Measurements from ENCODE around the gene ITGB7. TPM values are rescaled to one million over a fixed set of nuclear protein-coding genes. Genes with fewer than 3 reads are reported as not detected.

The ITGB7 gene
- polyA plus RNA-seq, 1 of the 3 experiments (the other 2 are of a cell fraction): 0.25 TPM

- TF ChIP-seq, protein P1, sequence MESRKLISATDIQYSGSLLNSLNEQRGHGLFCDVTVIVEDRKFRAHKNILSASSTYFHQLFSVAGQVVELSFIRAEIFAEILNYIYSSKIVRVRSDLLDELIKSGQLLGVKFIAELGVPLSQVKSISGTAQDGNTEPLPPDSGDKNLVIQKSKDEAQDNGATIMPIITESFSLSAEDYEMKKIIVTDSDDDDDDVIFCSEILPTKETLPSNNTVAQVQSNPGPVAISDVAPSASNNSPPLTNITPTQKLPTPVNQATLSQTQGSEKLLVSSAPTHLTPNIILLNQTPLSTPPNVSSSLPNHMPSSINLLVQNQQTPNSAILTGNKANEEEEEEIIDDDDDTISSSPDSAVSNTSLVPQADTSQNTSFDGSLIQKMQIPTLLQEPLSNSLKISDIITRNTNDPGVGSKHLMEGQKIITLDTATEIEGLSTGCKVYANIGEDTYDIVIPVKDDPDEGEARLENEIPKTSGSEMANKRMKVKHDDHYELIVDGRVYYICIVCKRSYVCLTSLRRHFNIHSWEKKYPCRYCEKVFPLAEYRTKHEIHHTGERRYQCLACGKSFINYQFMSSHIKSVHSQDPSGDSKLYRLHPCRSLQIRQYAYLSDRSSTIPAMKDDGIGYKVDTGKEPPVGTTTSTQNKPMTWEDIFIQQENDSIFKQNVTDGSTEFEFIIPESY (IDR thresholded peaks at IDR 0.05; ENCODE audit: borderline replicate concordance, low read depth): no peak
- no peak for TF ChIP-seq POLR2AphosphoS5 (IDR thresholded peaks at IDR 0.05; ENCODE audit: low read depth, low read length)
- no peak for TF ChIP-seq SMC3 (IDR thresholded peaks at IDR 0.05; ENCODE audit: low read depth, low read length)
These were observed 48.9 kb upstream of the ITGB7 start (continued) for GRCh38 chr12:53255996-53256395.

DNA sequence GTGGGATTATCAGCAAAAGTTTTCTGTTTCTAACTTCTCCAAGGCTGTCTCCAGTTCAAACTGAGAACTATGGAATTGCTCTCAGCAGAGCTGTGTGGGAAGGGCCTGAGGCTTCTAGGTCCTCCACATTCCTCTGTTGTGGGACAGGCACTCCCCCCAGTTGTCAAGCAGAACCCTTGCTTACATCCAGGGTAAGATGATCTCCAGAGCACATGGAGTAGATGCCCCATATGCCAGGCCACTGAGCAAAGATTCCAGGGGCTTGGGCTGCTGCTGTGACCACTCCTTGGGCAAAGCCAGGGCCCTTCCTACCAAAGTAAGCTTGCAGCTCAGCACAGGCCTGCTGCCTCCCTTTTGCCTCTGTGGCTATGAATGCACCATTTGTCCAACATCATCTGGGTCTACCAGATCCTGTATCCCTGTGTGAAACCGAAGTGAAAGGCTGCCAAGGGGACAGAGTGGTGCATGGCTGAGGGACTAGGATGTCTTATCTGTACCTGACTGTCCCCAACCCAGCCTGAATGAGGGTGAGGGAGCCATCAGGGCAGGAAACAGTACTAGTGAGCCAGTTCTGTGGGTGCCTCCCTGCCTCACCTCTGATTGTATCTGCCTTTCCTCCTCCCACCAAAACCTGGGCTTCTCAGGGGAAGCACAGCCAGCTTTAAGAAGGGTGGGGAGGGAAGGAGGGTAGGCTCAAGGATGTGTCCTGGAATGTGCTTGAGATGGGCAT is 47.9 kb upstream of the ITGB7 start:
- Histone ChIP-seq H3F3A (replicated peaks; ENCODE audit: insufficient read depth) (no peaks in the 10 kb centered on the region), H3K27ac (ENCODE audit: low read depth in 2 of 2, low read length in 1 of 2) (no peak overlapping the region), H3K9ac (no peak overlapping the region), H2AFZ (ENCODE audit: low read depth) (no peak overlapping the region), H3K36me3 (replicated peaks in 1 of 2; ENCODE audit: control insufficient read depth in 1 of 2, insufficient read depth in 2 of 2, low read length in 1 of 2) (peaks cover 5 to 11% of the 10 kb centered on the region in 2 experiments), H3K9me2 (no peaks in the 10 kb centered on the region), H3K4me2 (no peak overlapping the region), H3K4me1 (ENCODE audit: control insufficient read depth in 1 of 2, insufficient read depth in 2 of 2, low read depth in 1 of 2, low read length in 1 of 2) (peaks cover 0 to 16% of the 10 kb centered on the region in 2 experiments; a peak in 1 of 4 replicates), H3K9me3 (no peaks in the 10 kb centered on the region), H3K79me2 (ENCODE audit: insufficient read depth) (peaks cover 30% of the 10 kb centered on the region), H3K27me3 (ENCODE audit: insufficient read depth) (no peaks in the 10 kb centered on the region), H3K4me3 (ENCODE audit: low read depth in 2 of 2, low read length in 1 of 2) (no peak overlapping the region), H4K20me1 (ENCODE audit: insufficient read depth) (no peaks in the 10 kb centered on the region)
- DNase-seq: no peak
- WGBS (ENCODE audit: low lambda C conversion rate): 30% methylated on average over 1 of the region's 1 CpG
- ChIA-PET POLR2A (no interaction called here), CTCF (interaction anchor here (1.3 to 5.1 kb wide), 3 partner anchors 9 to 42 kb away, joined by 3 to 141 read pairs (median 4); partner anchors contain the start of gene ESPL1)
- TF ChIP-seq, protein P2, sequence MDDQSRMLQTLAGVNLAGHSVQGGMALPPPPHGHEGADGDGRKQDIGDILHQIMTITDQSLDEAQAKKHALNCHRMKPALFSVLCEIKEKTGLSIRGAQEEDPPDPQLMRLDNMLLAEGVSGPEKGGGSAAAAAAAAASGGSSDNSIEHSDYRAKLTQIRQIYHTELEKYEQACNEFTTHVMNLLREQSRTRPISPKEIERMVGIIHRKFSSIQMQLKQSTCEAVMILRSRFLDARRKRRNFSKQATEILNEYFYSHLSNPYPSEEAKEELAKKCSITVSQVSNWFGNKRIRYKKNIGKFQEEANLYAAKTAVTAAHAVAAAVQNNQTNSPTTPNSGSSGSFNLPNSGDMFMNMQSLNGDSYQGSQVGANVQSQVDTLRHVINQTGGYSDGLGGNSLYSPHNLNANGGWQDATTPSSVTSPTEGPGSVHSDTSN (IDR thresholded peaks at IDR 0.05): no peak
- TF ChIP-seq MEF2A (IDR thresholded peaks at IDR 0.05; ENCODE audit: borderline replicate concordance, low read depth) (no peak), CHD2 (IDR thresholded peaks at IDR 0.05; ENCODE audit: low read length, partially characterized antibody) (no peak), SIN3A (IDR thresholded peaks at IDR 0.05; ENCODE audit: borderline replicate concordance, low read depth, low read length) (no peak), EP300 (IDR thresholded peaks at IDR 0.05; ENCODE audit: borderline replicate concordance in 1 of 2, low read depth in 1 of 2, low read length in 1 of 2) (no peak), NRF1 (IDR thresholded peaks at IDR 0.05; ENCODE audit: low read depth, low read length) (no peak), ELF1 (IDR thresholded peaks at IDR 0.05) (no peak), RFX5 (IDR thresholded peaks at IDR 0.05; ENCODE audit: low read length) (no peak), GATA2 (CRISPR knock-in tag; IDR thresholded peaks at IDR 0.05) (no peak), MXI1 (IDR thresholded peaks at IDR 0.05; ENCODE audit: low read depth, low read length) (no peak), POLR2AphosphoS5 (IDR thresholded peaks at IDR 0.05; ENCODE audit: low read depth, low read length) (no peak), REST (IDR thresholded peaks at IDR 0.05; ENCODE audit: low read depth, low read length) (no peak), FOSL2 (IDR thresholded peaks at IDR 0.05; ENCODE audit: borderline replicate concordance, low read depth) (no peak)
- TF ChIP-seq, protein P1 (IDR thresholded peaks at IDR 0.05; ENCODE audit: borderline replicate concordance, low read depth): no peak
- TF ChIP-seq, protein P3, sequence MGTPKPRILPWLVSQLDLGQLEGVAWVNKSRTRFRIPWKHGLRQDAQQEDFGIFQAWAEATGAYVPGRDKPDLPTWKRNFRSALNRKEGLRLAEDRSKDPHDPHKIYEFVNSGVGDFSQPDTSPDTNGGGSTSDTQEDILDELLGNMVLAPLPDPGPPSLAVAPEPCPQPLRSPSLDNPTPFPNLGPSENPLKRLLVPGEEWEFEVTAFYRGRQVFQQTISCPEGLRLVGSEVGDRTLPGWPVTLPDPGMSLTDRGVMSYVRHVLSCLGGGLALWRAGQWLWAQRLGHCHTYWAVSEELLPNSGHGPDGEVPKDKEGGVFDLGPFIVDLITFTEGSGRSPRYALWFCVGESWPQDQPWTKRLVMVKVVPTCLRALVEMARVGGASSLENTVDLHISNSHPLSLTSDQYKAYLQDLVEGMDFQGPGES (IDR thresholded peaks at IDR 0.05; ENCODE audit: low read depth, low read length): no peak
- TF ChIP-seq, protein P4, sequence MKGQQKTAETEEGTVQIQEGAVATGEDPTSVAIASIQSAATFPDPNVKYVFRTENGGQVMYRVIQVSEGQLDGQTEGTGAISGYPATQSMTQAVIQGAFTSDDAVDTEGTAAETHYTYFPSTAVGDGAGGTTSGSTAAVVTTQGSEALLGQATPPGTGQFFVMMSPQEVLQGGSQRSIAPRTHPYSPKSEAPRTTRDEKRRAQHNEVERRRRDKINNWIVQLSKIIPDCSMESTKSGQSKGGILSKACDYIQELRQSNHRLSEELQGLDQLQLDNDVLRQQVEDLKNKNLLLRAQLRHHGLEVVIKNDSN (IDR thresholded peaks at IDR 0.05; ENCODE audit: borderline replicate concordance, low read depth): no peak
- TF ChIP-seq, protein P5, sequence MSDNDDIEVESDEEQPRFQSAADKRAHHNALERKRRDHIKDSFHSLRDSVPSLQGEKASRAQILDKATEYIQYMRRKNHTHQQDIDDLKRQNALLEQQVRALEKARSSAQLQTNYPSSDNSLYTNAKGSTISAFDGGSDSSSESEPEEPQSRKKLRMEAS (IDR thresholded peaks at IDR 0.05; ENCODE audit: low read depth): no peak
